ENCODE results near the gene DNAJB13.

DNAJB13 gene

GRCh38 chr11:74001822-74002286 is 51.0 kb downstream of the DNAJB13 start:
- DNase-seq, result no peak

GRCh38 chr11:74002832-74003231 is 52.0 kb downstream of the DNAJB13 start:
- no peak for DNase-seq

- DNase-seq, result no peak
Measured at GRCh38 chr11:74004046-74004695, 53.3 kb downstream of the DNAJB13 start.

DNA sequence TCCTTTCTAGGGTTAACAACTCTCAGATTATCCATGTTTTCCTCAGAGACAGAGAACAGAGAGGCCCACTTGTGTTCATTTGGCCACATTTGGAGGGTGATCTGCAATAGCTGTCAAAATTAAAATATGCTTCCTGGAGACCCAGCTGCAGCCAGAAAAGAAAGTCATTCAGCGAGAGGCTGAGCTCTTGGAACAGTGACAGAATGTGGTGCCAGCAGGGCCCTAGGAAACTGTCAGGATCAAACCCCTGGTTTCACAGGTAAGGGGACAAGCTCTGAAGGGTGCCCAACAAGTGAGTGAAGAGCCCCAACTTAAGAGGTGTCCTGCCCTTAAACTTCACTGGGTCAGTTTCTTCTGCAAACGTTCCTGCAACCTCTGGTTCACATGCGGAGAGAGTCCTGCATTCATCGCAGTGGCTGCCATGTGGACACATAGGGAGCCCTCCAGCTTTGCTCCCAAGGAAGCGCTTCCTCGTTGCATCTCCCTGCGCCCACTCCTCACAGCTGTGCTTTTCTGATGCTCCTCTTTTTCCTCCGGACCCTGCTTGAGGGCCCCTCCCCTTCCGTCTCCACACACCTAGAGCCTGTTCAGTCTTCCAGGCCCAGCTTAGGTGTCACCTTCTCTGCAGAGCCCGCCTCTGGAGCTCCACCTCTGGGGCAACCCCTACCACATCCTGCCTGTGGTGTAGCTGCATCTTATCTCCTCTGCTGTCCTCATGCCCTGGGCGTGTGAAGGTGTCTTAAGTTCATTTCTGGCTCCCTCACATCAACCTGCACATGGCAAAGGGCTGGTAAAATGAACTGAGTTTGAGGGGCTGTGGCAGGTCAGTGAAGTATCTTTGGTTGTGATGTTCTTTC is 54.2 kb downstream of the DNAJB13 start:
- DNase-seq, result no peak

GRCh38 chr11:74005721-74006517 is 55.1 kb downstream of the DNAJB13 start:
- DNase-seq, result no peak

- no peak for DNase-seq
Measured at GRCh38 chr11:74006743-74007304, 56.0 kb downstream of the DNAJB13 start.

GRCh38 chr11:74007691-74008372 is 57.0 kb downstream of the DNAJB13 start:
- no peak for DNase-seq

- DNase-seq, result no peak
Measured at GRCh38 chr11:74008373-74009229, 57.8 kb downstream of the DNAJB13 start, which contains the start of gene UCP3. Gene UCP3, minus strand, starts transcription at chr11:74009085. Its CDS starts 2,043 bp downstream, at chr11:74007042.

DNA sequence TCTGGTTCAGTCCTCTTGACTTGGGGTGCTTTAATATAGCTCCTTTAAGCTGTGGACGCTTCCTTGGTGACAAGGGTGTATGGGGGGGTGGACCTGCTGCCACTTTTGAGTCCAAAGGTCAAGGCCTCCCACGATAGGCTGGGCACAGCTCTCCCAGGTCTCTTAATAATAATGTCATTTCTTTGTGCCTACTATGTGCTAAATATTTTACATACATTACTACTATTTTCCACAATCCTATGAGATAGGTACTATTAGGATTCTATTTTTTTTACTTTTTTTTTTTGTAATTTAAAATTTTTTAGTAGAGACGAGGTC is 58.4 kb downstream of the DNAJB13 start:
- no peak for DNase-seq

- DNase-seq, result no peak
Measured at GRCh38 chr11:74009675-74010305, 59.0 kb downstream of the DNAJB13 start.

DNA sequence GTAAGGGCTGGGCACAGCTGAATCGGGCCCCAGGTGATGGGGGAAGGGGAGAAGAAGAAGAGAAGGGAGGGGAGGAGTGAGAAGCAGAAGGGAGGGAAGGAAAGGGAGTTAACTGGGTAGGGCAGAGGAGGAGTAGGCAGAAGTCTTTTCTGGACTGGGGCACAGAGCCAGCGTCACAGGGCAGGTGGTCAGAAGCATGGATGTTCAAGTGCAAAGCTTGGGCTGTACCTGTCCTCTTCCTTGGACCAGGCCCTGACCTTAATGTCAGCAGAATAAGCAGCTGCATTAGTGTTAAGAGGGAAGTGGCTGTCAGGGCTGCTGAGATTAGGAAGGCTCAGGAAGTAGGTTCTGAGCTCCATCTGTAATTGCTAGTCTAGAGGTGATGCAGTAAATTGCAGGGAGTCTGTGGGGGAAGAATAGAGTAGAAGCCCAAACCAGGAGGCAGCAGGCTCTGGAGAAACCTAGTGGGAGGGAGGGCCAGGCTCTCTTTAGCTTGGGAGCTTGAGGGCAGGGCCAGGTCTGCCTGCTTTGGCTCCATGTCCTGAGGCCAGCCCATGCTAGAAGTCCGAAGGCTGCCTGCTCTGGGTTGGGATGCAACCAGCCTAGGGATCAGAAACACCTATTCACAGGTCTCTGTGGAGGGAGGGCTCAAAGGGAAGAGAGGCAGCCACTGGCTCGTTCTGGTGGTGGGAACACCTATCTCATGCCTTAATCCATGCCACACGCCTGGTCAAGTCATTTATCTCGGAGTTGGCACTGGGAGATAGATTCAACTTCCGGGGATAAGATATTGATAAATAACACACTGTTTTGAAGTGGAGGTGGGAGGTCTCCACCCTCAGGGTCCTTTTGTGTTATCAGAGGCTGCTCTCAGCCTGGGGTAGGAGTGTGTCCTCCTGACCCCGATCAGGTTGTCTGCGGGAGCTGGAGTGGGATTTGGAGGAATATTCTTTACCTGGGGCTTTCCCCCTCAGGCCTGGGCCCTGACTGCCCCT is 59.8 kb downstream of the DNAJB13 start:
- no peak for DNase-seq

- no peak for DNase-seq
Measured at GRCh38 chr11:74011360-74012073, 60.7 kb downstream of the DNAJB13 start.

DNA sequence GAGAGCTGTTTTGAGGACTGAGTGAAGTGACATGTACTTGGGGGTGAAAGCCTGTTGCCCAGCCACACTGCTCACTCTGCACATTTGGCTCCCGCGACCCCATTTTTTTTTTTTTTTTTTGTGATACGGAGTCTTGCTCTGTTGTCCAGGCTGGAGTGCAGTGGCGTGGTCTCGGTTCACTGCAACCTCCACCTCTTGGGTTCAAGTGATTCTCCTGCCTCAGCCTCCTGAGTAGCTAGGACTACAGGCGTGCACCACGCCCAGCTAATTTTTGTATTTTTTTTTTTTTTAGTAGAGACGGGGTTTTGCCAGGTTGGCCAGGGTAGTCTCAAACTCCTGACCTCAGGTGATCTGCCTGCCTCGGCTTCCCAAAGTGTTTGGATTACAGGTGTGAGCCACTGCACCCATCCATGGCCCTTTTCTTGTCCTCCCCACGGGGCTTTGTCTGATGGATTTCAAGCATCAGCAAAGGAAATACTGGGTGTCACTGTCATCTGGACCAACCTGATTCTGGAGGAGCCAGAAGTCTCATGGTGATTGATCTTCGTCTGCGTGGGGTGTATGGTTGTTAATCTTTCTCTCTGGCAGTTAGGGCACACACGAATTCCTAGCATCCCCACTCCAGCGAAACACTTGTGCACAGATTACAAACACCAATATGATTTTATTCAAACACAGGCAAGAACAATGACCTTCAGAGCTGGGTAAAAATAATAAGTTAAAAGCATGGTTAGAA is 61.4 kb downstream of the DNAJB13 start:
- no peak for DNase-seq

DNA sequence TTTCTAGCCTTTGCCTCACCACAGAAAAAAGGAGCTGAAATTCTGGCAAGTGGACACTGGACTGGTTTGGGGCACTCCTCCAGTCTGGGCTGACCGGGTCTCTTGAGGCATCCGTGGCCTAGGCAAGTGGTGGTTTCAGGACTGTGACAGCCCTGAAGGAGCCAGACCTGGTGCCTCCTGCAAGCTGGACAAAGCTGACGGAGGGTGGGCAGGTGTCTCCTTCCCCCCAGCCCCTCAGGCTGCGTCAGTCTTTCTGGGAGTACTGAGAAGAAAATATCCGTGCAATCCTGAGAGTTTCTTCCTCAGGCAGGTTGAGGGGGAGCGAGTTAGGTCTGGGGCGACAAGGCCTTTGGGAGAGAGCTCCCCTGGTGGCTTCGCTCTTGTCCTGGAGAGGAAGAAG is 62.3 kb downstream of the DNAJB13 start:
- no peak for DNase-seq

GRCh38 chr11:74014880-74015279 is 64.1 kb downstream of the DNAJB13 start:
- DNase-seq, result no peak

DNA sequence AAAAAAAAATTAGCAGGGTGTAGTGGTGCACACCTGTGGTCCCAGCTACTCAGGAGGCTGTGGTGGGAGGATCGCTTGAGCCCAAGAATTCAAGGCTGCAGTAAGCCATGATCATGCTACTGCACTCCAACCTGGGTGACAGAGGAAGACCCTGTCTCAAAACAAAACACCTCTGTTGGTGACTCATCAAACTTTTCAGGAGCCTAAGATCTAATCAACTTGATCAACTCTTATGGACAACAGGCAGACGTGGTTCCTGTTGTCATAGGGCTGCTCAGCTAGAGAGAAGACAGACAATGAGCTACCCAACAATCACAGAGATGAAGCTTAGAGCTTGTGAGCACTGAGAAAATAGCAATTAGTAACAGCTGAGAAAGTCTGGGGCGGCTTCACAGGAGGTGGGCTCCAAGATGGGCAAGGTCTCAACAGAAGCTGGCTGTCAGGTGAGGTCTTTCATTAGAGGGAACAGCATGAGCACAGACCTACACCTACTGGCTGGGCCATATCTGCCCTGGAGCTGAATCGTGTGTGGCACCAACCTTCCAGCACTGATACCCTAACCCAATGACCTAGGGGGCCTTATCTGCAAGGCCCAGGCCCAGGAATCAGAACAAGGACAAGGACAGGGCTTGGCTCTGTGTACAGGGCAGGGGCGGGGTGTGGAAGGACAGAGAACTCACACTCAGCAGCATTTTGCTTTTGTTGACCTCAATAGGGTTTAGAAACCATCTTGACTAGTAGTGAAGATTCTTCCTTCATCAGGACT is 65.3 kb downstream of the DNAJB13 start:
- DNase-seq, result no peak

- no peak for DNase-seq
Measured at GRCh38 chr11:74017631-74018030, 66.8 kb downstream of the DNAJB13 start.

All from NCI-H187 treated with DMSO at 0.1 percent for 48 hours (cell line).